Activated CD4-positive, alpha-beta T cell treated with anti-CD3 and anti-CD28 coated beads for 4 hours (primary cell): ENCODE measurements around the gene ADPRS.
A peak's percentile ranks its signal among the peaks of the same experiment; 100 is the strongest.

ENCODE experiments used
- DNase-seq, 2 donors: peaks; one replicate each; pipeline ENCODE4 v3.0.0-alpha.2; 2020

Gene ADPRS

DNA sequence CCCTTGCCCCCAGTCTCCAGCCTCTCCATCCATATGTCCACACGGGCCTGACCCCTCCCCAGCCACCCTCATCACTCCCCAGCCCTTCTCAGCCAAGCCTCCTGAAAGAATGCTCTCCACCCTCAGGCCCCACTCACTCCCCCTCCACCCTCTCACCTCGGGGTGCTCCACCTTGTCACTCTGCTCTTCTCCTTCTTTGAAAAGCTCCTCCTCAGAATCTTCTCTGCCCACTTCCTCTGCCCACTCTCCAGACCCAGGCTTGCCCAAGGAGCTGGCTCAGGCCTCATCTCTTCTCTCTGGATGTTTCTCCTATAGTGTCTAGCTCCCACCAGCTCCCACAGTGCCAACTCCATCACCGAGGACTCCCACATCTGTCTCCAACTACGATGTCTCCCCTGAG is 22.5 kb downstream of the ADPRS start:
- no peak for DNase-seq

DNA sequence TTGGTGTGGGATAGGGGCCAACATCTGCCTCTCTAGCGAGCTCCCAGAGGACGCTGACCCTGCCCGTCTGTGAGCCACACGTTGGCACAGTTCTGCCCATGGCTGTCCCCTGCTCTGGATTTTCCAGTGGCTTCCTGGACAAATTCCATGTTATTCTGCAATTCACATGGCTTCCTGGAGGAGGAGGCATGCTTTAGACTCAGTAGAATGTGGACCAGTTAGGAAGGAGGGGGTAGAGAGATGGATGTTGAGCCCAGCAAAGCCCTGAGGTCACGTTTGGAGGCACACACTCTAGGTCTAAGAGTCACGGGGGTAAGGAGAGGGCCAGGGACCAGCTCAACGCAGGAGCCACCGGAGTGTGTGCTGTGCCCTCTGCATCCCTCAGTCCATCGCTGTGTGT is 24.1 kb downstream of the ADPRS start:
- DNase-seq: no peak

DNA sequence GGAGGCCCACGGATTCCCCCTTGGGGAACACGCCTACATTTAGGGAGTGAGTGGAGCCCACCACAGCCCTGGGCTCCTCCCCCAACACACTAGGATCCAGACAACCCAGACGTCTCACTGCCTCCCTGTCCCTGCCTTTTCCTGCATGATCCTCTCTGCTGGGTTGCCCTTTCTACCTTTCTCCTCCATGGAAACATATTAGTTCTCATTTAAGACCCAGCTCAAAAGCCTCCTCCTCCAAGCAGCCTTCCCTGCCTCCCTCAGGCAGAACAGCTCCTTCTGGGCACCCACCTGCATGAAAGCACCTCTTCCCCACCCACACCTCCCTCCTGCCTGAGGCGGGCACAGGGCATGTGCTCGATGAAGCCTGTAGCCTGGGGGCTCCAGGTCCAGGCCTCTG is 25.7 kb downstream of the ADPRS start:
- DNase-seq: no peak

- DNase-seq: no peak
These were observed 26.5 kb downstream of the ADPRS start for GRCh38 chr1:36115200-36115669.

- DNase-seq: no peak
These were observed 27.2 kb downstream of the ADPRS start for GRCh38 chr1:36115931-36116330.

- no peak for DNase-seq
These were observed 28.2 kb downstream of the ADPRS start for GRCh38 chr1:36116901-36117300.

GRCh38 chr1:36118447-36119204 is 29.9 kb downstream of the ADPRS start:
- DNase-seq: no peak

DNA sequence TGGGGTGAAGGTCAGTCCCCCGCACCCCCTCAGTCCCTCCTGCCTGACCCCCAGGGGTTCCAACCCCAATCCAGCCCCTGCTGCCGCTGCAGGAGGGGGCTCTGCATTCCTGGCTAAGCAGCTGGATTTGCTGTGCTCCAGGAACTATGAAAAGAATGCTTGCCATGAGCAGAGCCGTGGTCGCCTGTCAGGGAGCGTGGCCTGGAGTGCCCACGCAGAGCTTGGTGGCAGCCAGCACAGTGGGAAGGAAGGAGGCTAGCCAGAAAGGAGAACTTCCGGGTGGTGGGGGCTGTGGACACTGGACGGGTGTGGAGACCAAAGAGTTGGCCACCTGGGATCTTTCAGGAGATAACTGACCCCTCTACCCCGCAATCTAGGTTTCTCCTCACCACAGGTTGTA is 30.8 kb downstream of the ADPRS start:
- DNase-seq: no peak

DNA sequence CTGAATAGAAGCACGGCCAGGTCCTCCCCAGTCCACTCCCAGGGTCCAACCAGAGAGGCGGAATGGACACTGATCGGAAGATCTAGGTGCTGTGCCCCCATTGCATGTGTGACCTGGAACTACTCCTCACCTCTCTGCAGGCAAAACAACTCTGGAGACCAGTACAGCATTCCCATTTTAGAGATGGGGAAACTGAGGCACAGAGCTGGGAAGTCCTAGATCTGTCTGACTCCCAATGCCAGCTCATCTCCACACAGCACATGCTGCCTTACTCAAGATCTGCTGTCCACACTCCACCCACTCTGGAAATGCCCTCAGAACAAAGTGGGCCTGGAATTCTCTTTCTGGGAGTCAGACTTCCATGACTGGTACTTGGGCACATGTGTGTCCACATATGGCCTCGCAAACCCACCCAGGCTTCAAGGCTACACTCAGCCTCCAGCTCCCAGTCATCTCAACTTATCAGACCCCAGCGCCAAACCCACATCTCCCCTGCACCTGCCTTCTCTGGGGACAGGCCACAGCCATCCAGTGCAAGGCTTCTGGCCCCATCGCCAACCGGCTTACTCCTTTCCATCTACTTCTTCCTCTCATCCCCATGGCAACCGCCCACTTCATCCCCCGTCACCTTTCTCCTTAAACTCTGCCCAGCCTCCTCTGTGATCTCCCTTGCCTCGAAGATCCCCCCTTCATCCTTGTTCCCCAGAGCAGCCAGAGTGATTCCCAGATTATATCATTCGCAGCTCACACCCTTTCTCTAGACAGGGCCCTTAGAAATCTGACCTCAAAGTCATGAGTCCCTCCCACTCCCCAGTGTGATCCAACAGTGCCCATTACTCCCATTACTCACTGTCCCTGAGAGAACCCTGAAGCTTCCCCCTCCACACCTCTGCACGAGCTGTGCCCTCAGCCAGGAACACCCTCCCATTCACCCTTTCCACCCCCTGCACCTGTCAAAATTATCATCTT is 33.7 kb downstream of the ADPRS start:
- DNase-seq: no peak

- no peak for DNase-seq
These were observed 34.7 kb downstream of the ADPRS start for GRCh38 chr1:36123356-36123755.

DNA sequence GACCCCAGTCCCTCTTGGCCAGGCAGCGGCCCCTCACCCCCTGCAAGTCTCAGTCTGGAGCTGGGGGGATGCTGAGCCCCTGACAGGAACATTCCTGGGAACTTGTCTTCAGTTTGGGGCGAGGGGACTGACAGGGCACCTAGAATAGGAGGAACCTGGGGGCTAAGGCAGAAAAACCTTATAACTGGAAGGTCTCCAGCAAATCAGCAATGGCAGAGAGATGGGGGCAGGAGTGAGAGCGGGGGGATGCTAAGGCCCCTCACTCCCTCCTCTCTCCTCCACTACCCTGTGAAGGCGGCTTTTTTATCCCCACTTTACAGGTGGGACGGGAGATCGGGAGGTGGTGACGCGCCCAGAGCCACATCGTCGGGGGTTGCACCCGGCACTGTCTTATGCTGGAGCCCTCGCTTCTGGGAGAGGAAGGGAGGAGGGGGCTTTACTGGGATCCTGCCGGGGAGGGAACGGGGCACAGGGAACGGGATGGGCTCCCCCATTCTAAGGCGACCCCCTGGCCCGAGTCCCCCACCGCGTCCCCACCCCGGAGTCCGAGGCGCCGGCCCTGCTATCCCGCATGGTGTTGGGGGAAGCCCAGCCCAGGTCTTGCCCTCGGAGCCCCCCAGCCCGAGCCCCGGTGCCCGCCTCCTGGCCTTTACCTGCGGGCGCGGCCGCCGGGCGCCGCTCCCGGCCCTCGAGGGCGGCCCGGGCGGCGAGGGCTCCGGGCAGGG is 35.9 kb downstream of the ADPRS start:
- no peak for DNase-seq

DNA sequence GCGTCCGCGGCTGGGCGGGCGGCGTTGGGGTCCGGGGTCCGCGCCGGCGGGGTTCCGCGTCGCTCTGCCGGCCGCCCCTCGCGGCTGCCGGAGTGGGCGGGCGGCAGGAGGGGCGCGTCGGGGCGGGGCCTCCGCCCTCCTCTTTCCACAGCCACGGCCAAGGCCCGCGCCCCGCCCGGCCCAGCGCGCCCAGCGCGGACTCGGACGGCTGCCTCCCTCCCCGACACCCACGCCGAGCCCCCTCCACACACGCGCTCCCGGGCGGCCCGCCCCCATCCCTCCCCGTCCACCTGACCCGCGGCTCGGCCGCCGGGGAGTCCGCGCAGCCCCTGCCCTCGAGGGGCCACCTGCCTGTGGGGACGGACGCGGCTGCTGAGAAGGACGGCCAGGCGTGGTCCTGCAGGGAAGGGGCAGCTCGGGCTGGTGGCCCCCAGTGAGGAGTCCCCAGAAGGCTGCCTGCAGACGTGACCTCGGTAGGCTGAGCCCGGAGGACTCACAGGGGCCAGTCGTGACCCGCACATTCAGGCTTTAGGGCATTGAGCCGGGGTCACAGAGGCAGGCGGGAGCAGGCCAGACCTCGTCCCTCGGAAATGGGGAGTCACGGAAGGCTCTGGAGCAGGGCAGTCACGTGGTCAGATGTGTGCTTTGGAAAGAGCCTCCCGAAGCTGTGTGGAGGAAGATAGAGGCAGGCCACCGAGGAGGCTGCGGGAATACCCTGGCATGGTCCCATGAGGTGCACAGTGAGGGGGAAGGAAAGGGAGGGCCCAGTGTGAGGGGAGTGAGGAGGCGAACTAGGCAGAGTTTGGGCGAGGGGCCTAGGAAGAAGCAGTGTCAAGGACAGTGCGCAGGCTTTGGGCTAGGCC is 36.7 kb downstream of the ADPRS start, which contains the start of gene COL8A2:
Gene COL8A2 (minus strand): TSS at position 94 of the 863 bp plus-strand sequence. CDS start 24,980 bp downstream, outside the sequence.
- DNase-seq: no peak

- no peak for DNase-seq
These were observed 37.5 kb downstream of the ADPRS start for GRCh38 chr1:36126005-36126716.

GRCh38 chr1:36126797-36127500 is 38.3 kb downstream of the ADPRS start:
- DNase-seq: peak; percentile 25 to 44

GRCh38 chr1:36128126-36128904 is 39.6 kb downstream of the ADPRS start:
- no peak for DNase-seq

DNA sequence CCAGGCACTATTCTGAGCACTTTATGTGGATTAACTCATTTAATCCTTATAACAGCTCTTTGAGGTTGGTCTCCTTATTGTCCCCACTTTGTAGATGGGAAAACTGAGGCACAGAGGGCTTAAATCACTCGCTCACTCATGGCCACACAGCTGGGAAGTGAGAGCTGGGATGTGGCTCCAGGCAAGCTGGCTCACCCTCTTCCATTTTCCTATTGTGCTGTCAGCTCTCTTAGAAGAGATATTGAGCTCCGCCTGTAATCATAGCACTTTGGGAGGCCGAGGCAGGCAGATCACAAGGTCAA is 40.2 kb downstream of the ADPRS start:
- DNase-seq: no peak

DNA sequence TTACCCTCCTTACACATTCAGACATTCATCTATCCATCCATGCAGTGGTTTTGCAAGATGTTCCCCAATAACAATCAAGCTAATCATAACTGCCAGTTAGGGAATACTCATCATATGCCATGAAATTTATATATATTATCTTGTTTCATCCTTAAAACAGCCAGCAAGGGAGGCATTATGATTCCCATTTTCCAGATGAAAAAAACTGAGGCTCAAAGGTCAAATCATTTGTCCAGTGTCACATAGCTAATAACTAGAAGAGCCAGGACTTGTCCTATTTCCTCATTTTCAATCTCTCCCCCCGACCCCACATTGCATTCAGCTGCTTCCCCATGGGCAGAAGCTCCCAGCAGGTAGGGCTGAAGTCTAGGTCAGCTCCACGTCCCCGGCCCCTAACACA is 43.3 kb downstream of the ADPRS start:
- DNase-seq: no peak

GRCh38 chr1:36133484-36133883 is 44.8 kb downstream of the ADPRS start:
- no peak for DNase-seq

DNA sequence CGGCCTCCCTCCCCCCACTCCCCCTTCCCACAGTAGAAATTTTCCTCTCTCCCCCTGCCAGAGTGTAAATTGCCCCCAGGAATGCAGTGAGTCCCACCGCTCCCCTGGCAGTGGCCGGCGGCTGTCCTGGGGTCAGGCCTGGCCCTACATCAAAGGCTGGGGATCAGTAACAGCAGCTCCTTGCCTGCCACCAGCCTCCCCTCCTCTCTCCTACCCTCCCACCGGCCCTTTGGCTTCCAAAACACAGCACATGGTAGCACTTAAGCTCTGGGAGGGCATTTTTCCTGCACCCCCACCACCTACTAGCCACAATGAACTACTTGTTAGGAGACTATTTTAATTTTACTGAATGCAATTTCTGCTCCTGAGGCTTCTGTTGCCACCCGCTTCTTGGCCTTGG is 45.3 kb downstream of the ADPRS start:
- no peak for DNase-seq
